HCT116 (cell line): ENCODE measurements around the gene TWSG1. TPM values are rescaled to one million over a fixed set of nuclear protein-coding genes. Genes with fewer than 3 reads are reported as not detected.

Source experiments
- ATAC-seq: fragments of 200-7000 bp; cut with Tn5 transposase; 2 replicates; pipeline ENCODE4 v1.9.1; 2020; ENCODE audit warnings: mild to moderate bottlenecking, moderate library complexity
- BruUV-seq: library from RNA; stranded (reverse); fragments of 400-500 nt; replicated peaks from 2 replicates; lab custom pipeline; 2021; lab: Mats Ljungman, UMichigan
- CTCF ChIA-PET: fragments of 300-600 bp; sonication (Branson Sonifier 250); formaldehyde crosslinking; loops from one replicate; lab custom pipeline; 2021; ENCODE audit warnings: antibody characterized with exemption; lab: Charles Lee
- POLR2A ChIA-PET: fragments of 300-600, 350-600 bp; sonication (Branson Sonifier 250); formaldehyde crosslinking; loops from one replicate; lab custom pipeline; 2021; ENCODE audit warnings: antibody characterized with exemption; lab: Charles Lee
- RAD21 ChIA-PET, 2 experiments: fragments of 300-600 bp; sonication (Branson Sonifier 250); formaldehyde crosslinking; loops; one replicate each; lab custom pipeline; 2023; ENCODE audit warnings: low total read pairs in 2 of 2; ENCODE audit not compliant: uncharacterized antibody in 2 of 2, unreplicated experiment in 2 of 2, low non-redundant PET in 1 of 2; lab: Charles Lee
- DNase-seq: peaks from one replicate; pipeline ENCODE4 v3.0.0-alpha.2; 2010; ENCODE audit warnings: low read depth, low spot score
- H2AFZ ChIP-seq: fragments of 200-600 bp; shearing (Covaris generic), sonication (generic); 2 replicates; pipeline ENCODE4 v1.6.1; 2017; ENCODE audit warnings: low read depth, mixed run types, mixed read lengths, antibody characterized with exemption, low read length; ENCODE audit not compliant: poor library complexity, severe bottlenecking
- H3K27ac ChIP-seq: 2 replicates; pipeline ENCODE4 v1.5.1; 2012; ENCODE audit warnings: low read depth, low read length
- H3K27me3 ChIP-seq: fragments of 200-600 bp; sonication (generic); 2 replicates; pipeline ENCODE4 v1.6.1; 2016; ENCODE audit warnings: mixed run types, low read length, mixed read lengths; ENCODE audit not compliant: insufficient read depth
- H3K36me3 ChIP-seq, 2 experiments: fragments of 200-500 bp in 1 of 2; fragments of 200-600 bp in 1 of 2; sonication (Bioruptor generic) in 1 of 2; sonication (generic) in 1 of 2; 2 replicates each; pipeline versions ENCODE4 v1.5.1 to v1.6.1; 2014 to 2016; ENCODE audit warnings: low read length in 2 of 2, inconsistent platforms in 1 of 2, mixed read lengths in 1 of 2, mixed run types in 1 of 2; ENCODE audit not compliant: insufficient read depth in 2 of 2, control insufficient read depth in 1 of 2
- H3K4me1 ChIP-seq, 2 experiments: fragments of 200-600 bp in 1 of 2; sonication (generic) in 1 of 2; 2 replicates each; pipeline versions ENCODE4 v1.5.1 to v1.6.1; 2012 to 2017; ENCODE audit warnings: low read length in 2 of 2, inconsistent platforms in 1 of 2, mild to moderate bottlenecking in 1 of 2, mixed read lengths in 1 of 2, mixed run types in 1 of 2, moderate library complexity in 1 of 2; ENCODE audit not compliant: insufficient read depth in 2 of 2, control insufficient read depth in 1 of 2
- H3K4me2 ChIP-seq: fragments of 200-600 bp; sonication (generic); 2 replicates; pipeline ENCODE4 v1.6.1; 2017; ENCODE audit warnings: mixed run types, low read length, mixed read lengths
- H3K4me3 ChIP-seq, 2 experiments: fragments of 200-600 bp in 1 of 2; sonication (generic) in 1 of 2; replicated peaks in 1 of 2; 2 replicates each; pipeline ENCODE4 v1.5.1; 2011 to 2016; ENCODE audit warnings: low read length in 2 of 2, control low read depth in 1 of 2, low read depth in 1 of 2, mild to moderate bottlenecking in 1 of 2, mixed read lengths in 1 of 2, mixed run types in 1 of 2
- H3K79me2 ChIP-seq: fragments of 200-600 bp; sonication (generic); 2 replicates; pipeline ENCODE4 v1.6.1; 2017; ENCODE audit warnings: mild to moderate bottlenecking, mixed run types, low read length, moderate library complexity, mixed read lengths; ENCODE audit not compliant: insufficient read depth
- H3K9ac ChIP-seq: fragments of 200-600 bp; sonication (generic); 2 replicates; pipeline ENCODE4 v1.6.1; 2016; ENCODE audit warnings: low read length, mixed read lengths
- H3K9me2 ChIP-seq: fragments of 200-600 bp; sonication (generic), shearing (Covaris generic); 2 replicates; pipeline ENCODE4 v1.6.1; 2017; ENCODE audit warnings: mixed run types, mild to moderate bottlenecking, moderate library complexity; ENCODE audit not compliant: insufficient read depth
- H3K9me3 ChIP-seq, 2 experiments: fragments of 200-500 bp in 1 of 2; fragments of 200-600 bp in 1 of 2; sonication (Bioruptor generic) in 1 of 2; sonication (generic) in 1 of 2; 2 replicates each; pipeline ENCODE4 v1.6.1; 2014 to 2017; ENCODE audit warnings: low read length in 2 of 2, mixed read lengths in 2 of 2, inconsistent platforms in 1 of 2, low read depth in 1 of 2, mild to moderate bottlenecking in 1 of 2, mixed run types in 1 of 2, moderate library complexity in 1 of 2; ENCODE audit not compliant: control insufficient read depth in 1 of 2, insufficient read depth in 1 of 2
- H4K20me1 ChIP-seq: fragments of 200-600 bp; sonication (generic), shearing (Covaris generic); 2 replicates; pipeline ENCODE4 v1.6.1; 2017; ENCODE audit warnings: mixed run types, mild to moderate bottlenecking, moderate library complexity; ENCODE audit not compliant: insufficient read depth
- CBX3 ChIP-seq: IDR thresholded peaks from 2 replicates; pipeline ENCODE4 v1.6.1; 2012; ENCODE audit warnings: low read depth
- CEBPB ChIP-seq: IDR thresholded peaks from 2 replicates; pipeline ENCODE4 v1.6.1; 2012; ENCODE audit warnings: low read depth
- EGR1 ChIP-seq: IDR thresholded peaks from 2 replicates; pipeline ENCODE4 v1.6.1; 2012; ENCODE audit warnings: low read depth
- FOSL1 ChIP-seq: IDR thresholded peaks from 2 replicates; pipeline ENCODE4 v1.6.1; 2012; ENCODE audit warnings: low read depth
- JUND ChIP-seq: IDR thresholded peaks from 2 replicates; pipeline ENCODE4 v1.6.1; 2012
- POLR2A ChIP-seq: IDR thresholded peaks from 2 replicates; pipeline ENCODE4 v1.7.0; 2011; ENCODE audit warnings: borderline replicate concordance; ENCODE audit not compliant: insufficient read depth, insufficient read length; ENCODE audit errors: extremely low read depth
- SP1 ChIP-seq: IDR thresholded peaks from 2 replicates; pipeline ENCODE4 v1.6.1; 2012; ENCODE audit warnings: low read depth
- TCF7L2 ChIP-seq: IDR thresholded peaks from 2 replicates; pipeline ENCODE4 v1.7.0; 2011; ENCODE audit warnings: borderline replicate concordance, inconsistent platforms; ENCODE audit not compliant: insufficient read depth, insufficient read length; ENCODE audit errors: extremely low read depth
- ZFX ChIP-seq: fragments of 450-650 bp; IDR thresholded peaks from 2 replicates; pipeline ENCODE4 v1.6.1; 2017
- ZNF274 ChIP-seq: fragments of 200-500 bp; sonication (Bioruptor generic); IDR thresholded peaks from 2 replicates; pipeline ENCODE4 v1.6.1; 2014; ENCODE audit warnings: mild to moderate bottlenecking, low read depth, low read length, inconsistent platforms
- intact Hi-C: fragments of 100-400 bp; cut with micrococcal nuclease; formaldehyde crosslinking; loops from 2 replicates; pipeline ENCODE4 v1.10.0; 2022
- total RNA-seq: library from RNA; stranded (reverse); gene quantifications from one replicate; pipeline ENCODE4 v1.2.1, GENCODE V29; 2021; ENCODE audit not compliant: unreplicated experiment

TWSG1 gene
- total RNA-seq, 1 experiment from 2014 or later = 35.7 TPM

- ChIA-PET RAD21 (no interaction called here), POLR2A (no interaction called here), CTCF (no interaction called here)
- BruUV-seq = no TSS peak
- Histone ChIP-seq H2AFZ (no peak overlapping the region), H3K27ac (no peak overlapping the region), H4K20me1 (no peaks in the 10 kb centered on the region), H3K27me3 (no peaks in the 10 kb centered on the region), H3K4me3 (no peak overlapping the region), H3K4me1 (peaks cover 0 to under 1% of the 10 kb centered on the region in 2 experiments; a peak in 1 of 4 replicates), H3K36me3 (no peaks in the 10 kb centered on the region), H3K79me2 (no peaks in the 10 kb centered on the region), H3K9me2 (no peaks in the 10 kb centered on the region), H3K4me2 (no peak overlapping the region), H3K9ac (no peak overlapping the region), H3K9me3 (no peaks in the 10 kb centered on the region; a peak in 1 of 4 replicates)
- DNase-seq = no peak
- no peak for TF ChIP-seq JUND
- TF ChIP-seq FOSL1 = no peak
- intact Hi-C loops = no loop called here
- no peak for ATAC-seq
These were observed 5.8 kb upstream of the TWSG1 start for GRCh38 chr18:9328776-9329175.

GRCh38 chr18:9329471-9329870 lies 5.1 kb upstream of the TWSG1 start:
- Histone ChIP-seq H3K9ac (no peak overlapping the region), H3K4me3 (no peak overlapping the region), H3K9me2 (no peaks in the 10 kb centered on the region), H2AFZ (no peak overlapping the region), H3K4me2 (no peak overlapping the region), H3K4me1 (peaks cover 0 to 6% of the 10 kb centered on the region in 2 experiments; a peak in 1 of 4 replicates), H4K20me1 (no peaks in the 10 kb centered on the region), H3K79me2 (no peaks in the 10 kb centered on the region), H3K27ac (no peak overlapping the region), H3K36me3 (no peaks in the 10 kb centered on the region), H3K9me3 (no peaks in the 10 kb centered on the region; a peak in 1 of 4 replicates), H3K27me3 (no peaks in the 10 kb centered on the region)
- no peak for DNase-seq
- BruUV-seq = no TSS peak
- intact Hi-C loops = no loop called here
- ChIA-PET CTCF (no interaction called here), POLR2A (no interaction called here), RAD21 (no interaction called here)
- ATAC-seq = no peak
- TF ChIP-seq EGR1 = no peak
- no peak for TF ChIP-seq ZFX

GRCh38 chr18:9330419-9330818 lies 4.2 kb upstream of the TWSG1 start:
- Histone ChIP-seq H3K9ac (no peak overlapping the region), H3K36me3 (no peaks in the 10 kb centered on the region), H4K20me1 (no peaks in the 10 kb centered on the region), H3K9me3 (no peaks in the 10 kb centered on the region; a peak in 1 of 4 replicates), H3K4me2 (no peak overlapping the region), H3K27ac (no peak overlapping the region), H3K4me1 (peaks cover 0 to 7% of the 10 kb centered on the region in 2 experiments; a peak in 3 of 4 replicates), H2AFZ (no peak overlapping the region), H3K27me3 (no peaks in the 10 kb centered on the region), H3K79me2 (peaks cover 4% of the 10 kb centered on the region), H3K4me3 (no peak overlapping the region), H3K9me2 (no peaks in the 10 kb centered on the region)
- intact Hi-C loops = no loop called here
- ATAC-seq (no peak), DNase-seq (no peak)
- POLR2A ChIA-PET = no interaction called here
- CTCF ChIA-PET = no interaction called here
- no peak for TF ChIP-seq CEBPB
- TF ChIP-seq SP1 = no peak
- TF ChIP-seq CBX3 = no peak
- no peak for TF ChIP-seq POLR2A
- no peak for TF ChIP-seq ZNF274
- no peak for TF ChIP-seq TCF7L2
- RAD21 ChIA-PET = no interaction called here
- no TSS peak for BruUV-seq
